AG08396 (cell line): ENCODE data around the gene PHF13.
A peak's percentile ranks its signal among the peaks of the same experiment; 100 is the strongest.
"Not testable (repeated sequence)": the region's sequence is repeated elsewhere in the genome, so short reads cannot be mapped to it uniquely, and the experiment has no call there.

ENCODE experiments used
- DNase-seq: peaks from one replicate; pipeline ENCODE4 v3.0.0; 2012; ENCODE audit warnings: low spot score, mixed read lengths

PHF13 gene

DNA sequence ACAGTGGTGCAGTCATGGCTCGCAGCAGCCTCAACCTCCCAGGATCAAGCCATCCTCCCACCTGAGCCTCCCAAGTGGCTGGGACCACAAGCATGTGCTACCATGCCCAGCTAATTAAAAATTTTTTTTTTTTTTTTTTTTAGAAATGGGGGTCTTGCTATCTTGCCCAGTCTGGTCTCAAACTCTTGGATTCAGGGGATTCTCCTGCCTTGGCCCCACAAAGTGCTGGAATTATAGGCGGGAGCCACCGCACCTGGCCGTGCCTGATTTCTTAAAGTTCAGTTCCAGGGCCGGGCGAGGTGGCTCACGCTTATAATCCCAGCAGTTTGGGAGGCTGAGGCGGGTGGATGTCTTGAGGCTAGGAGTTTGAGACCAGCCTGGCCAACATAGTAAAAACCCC lies 17.5 kb downstream of the PHF13 start:
- no peak for DNase-seq

DNA sequence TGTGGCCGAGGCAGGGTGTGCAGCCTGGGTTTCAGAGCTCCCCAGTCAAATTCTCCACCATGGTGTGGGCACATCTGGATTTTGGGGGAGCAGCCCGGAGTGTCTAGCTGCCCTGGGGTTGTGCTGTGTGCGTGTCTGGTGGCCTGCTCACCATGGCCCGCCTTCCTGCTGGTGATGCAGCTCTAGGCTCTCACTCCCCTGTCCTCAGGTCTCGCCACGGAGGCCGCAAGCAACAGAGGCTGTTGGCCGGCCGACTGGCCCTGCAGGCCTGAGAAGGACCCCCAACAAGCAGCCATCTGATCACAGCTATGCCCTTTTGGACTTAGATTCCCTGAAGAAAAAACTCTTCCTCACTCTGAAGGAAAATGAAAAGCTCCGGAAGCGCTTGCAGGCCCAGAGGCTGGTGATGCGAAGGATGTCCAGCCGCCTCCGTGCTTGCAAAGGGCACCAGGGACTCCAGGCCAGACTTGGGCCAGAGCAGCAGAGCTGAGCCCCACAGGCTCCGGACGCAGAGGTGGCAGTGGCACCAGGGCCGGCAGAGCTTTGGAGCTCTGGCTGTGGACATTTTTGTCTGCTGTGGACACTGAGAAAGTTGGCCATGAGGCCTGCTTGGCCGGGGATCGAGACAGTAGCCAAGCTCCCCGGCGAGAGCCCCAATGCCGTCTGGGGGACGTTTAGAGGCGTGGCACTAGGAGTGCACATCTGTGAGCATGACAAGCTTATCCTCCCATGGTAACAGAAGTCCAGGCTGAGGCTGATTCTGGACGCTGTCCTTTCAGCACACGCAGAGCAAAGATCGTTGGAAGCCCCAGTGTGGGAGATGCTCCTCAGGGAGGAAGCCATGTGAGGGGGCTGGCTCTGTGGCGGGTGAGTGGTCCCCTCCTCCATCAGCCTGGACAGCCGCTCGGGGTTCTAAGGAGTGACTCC lies 19.3 kb downstream of the PHF13 start:
- no peak for DNase-seq

- DNase-seq: peak; percentile 53
These were observed 21.0 kb downstream of the PHF13 start for GRCh38 chr1:6634371-6635052.

- DNase-seq: no peak
These were observed 21.8 kb downstream of the PHF13 start for GRCh38 chr1:6635161-6635909.

GRCh38 chr1:6635910-6636760 lies 22.6 kb downstream of the PHF13 start:
- DNase-seq: peak; percentile 52

- not testable (repeated sequence) for DNase-seq
These were observed 23.2 kb downstream of the PHF13 start for GRCh38 chr1:6636778-6637177.

- no peak for DNase-seq
These were observed 24.2 kb downstream of the PHF13 start for GRCh38 chr1:6637770-6638169.

GRCh38 chr1:6638226-6638625 lies 24.7 kb downstream of the PHF13 start:
- peak; percentile 85 for DNase-seq

GRCh38 chr1:6640867-6641266 lies 27.3 kb downstream of the PHF13 start:
- DNase-seq: not testable (repeated sequence)

DNA sequence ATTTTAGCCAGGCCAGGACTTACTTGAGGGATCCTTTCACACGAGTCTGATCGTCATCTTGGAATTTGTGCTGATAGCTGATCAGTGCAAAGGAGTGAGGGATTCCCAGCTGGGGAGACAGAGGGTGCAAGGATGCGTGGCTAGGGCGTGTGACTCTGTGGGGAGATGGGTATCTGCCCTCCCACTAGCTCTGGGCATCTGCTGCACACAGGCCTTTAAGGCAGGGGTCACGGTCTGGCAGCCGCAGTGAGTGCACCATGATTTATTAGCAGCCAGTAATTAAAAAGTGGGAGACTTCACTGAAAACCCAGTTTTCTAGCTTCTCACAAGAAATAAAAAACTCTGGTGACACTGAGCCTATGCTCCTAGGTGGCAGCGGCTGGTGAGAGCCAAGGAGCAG lies 31.5 kb downstream of the PHF13 start:
- no peak for DNase-seq

- DNase-seq: peak; percentile 71
These were observed 33.1 kb downstream of the PHF13 start for GRCh38 chr1:6646499-6647148.

GRCh38 chr1:6648556-6648955 lies 35.0 kb downstream of the PHF13 start:
- DNase-seq: no peak

DNA sequence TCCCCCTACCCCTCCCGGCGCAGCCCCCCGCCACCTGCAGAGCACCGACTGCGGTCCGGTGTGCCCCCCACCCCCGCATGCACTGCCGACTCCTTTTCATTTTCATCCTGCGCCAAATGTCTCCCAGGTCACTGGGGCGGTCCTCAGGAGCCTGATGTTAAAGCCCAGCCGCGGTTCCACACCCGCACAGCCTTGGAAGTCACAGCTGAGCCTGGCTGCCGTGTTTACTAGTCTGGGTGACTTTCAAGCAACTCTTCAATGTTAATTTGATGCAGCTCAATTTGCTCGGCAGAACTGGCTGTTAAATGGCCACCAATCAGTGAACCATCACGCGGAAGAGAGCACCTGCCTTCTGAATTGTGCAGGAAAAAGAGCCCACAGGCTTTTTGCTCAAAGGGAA lies 38.4 kb downstream of the PHF13 start:
- DNase-seq: no peak

- DNase-seq: no peak
These were observed 39.5 kb downstream of the PHF13 start for GRCh38 chr1:6652986-6653385.

DNA sequence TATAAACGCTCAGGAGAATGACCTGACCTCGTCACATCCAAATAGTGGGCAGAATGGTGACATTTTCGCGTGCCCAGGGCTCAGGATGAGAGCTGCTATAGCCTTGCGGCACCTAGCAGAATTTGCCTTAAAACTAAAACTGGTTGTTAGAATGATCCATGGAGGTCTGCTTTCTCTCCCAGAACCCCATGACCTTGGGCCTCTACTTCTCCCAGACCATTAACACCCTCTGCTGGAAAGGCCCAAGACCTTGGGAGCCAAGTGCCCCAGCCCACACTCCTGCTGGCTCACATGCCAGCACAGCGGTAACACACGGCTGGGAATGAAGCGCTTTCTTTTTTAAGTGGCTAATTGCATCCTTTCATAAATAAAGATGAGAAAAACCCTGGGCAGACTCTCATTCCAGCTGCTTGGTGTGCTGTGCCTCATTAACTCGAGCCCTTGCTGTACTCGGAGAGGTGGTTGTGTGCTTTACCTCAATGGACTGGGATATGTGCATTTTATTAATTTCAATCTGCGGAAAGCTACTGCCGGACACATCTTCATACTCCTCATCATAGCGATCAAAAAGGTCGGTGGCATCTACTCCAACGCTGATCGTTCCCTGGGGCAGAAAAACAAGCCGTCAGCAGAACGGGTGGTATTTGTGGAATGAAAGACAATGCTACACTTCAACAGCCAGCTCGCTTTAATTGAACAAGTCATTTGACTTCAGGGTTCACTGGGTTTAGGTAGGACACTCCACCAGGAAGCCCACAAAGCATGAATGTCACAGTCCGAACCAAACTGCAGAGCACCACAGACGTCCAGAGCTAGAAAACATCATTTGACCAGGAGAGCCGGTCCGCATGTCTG lies 40.1 kb downstream of the PHF13 start:
- no peak for DNase-seq

DNA sequence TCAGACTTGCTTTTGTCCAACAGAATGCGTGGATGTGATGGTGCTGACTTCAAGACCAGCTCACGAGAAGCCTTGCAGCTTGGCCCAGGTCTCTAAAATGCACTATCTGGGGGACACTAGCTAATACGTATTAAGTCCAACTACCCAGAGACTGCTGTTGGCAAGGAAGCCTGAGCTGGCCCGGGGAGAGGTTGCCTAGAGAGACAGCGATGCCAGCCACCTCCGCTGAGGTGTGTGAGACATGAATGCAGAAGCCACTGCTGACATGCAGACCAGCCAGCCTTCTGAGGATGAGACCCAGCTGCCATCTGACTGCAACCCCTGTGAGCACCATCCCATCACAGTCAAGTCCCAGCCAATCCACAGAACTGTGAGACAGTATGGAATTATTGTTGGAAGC lies 43.6 kb downstream of the PHF13 start:
- DNase-seq: no peak

DNA sequence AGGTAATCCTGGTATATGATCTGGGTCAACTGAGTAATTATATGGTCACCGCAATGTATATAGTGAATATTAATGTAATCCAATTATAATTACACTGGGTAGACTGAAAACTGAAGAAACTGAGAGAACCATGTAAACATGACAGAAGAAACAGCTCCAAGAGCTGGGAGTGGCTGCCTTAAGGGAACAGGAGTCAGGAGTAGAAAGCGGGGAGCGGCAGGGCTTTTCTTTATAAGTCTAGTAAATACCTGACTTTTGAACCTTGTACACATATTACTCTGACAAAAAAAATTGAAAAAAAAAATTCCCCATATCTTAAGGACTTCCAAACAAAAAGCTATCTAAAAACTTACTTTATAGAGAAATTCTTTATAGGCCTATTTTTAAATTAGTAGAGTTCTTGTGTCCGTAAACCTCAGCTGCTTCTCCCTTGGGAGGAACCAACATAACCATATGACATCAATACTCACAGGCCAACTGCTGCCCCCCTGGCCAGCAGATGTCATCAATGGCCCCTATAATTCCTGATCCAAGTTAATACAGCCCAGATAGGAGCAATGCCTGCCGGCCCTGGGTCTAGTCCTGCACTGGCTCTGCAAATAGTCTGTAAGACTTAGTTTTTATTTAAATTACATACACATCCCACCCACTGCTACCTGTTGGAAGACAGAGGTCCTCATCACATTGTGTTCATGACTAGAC lies 45.0 kb downstream of the PHF13 start:
- no peak for DNase-seq

GRCh38 chr1:6660415-6661049 lies 47.0 kb downstream of the PHF13 start:
- no peak for DNase-seq

- DNase-seq: not testable (repeated sequence)
These were observed 48.9 kb downstream of the PHF13 start for GRCh38 chr1:6662468-6662867.
